ENCODE measurements around the gene CFAP20DC. TPM values are rescaled to one million over a fixed set of nuclear protein-coding genes. Genes with fewer than 3 reads are reported as not detected.

CFAP20DC gene
- total and polyA plus RNA-seq, 4 donors, result 0.98 to 2.1 (median 1.5) TPM

GRCh38 chr3:58723173-58723572, 326.7 kb downstream of the CFAP20DC start:
- Histone ChIP-seq H3K4me3 (ENCODE audit: low read depth in 1 of 3, low read length in 3 of 3) (no peak overlapping the region), H3K9me3 (ENCODE audit: control insufficient read depth in 4 of 4, low read length in 3 of 4) (peaks cover 0 to 2% (median 0%) of the 10 kb centered on the region in 4 donors), H3K36me3 (ENCODE audit: control insufficient read depth in 4 of 4, insufficient read depth in 3 of 4, low read depth in 1 of 4, low read length in 3 of 4) (no peaks in the 10 kb centered on the region), H3K27me3 (ENCODE audit: control insufficient read depth in 4 of 4, insufficient read depth in 4 of 4, low read length in 3 of 4) (no peaks in the 10 kb centered on the region), H3K4me1 (ENCODE audit: control insufficient read depth in 4 of 4, insufficient read depth in 4 of 4, low read length in 3 of 4) (no peaks in the 10 kb centered on the region), H3K27ac (ENCODE audit: low read depth in 1 of 2, low read length in 2 of 2) (no peak overlapping the region), H3K9ac (ENCODE audit: low read depth in 1 of 2, low read length in 2 of 2) (no peak overlapping the region)
- no peak for DNase-seq (ENCODE audit: low spot score)
- TF ChIP-seq, protein P1, sequence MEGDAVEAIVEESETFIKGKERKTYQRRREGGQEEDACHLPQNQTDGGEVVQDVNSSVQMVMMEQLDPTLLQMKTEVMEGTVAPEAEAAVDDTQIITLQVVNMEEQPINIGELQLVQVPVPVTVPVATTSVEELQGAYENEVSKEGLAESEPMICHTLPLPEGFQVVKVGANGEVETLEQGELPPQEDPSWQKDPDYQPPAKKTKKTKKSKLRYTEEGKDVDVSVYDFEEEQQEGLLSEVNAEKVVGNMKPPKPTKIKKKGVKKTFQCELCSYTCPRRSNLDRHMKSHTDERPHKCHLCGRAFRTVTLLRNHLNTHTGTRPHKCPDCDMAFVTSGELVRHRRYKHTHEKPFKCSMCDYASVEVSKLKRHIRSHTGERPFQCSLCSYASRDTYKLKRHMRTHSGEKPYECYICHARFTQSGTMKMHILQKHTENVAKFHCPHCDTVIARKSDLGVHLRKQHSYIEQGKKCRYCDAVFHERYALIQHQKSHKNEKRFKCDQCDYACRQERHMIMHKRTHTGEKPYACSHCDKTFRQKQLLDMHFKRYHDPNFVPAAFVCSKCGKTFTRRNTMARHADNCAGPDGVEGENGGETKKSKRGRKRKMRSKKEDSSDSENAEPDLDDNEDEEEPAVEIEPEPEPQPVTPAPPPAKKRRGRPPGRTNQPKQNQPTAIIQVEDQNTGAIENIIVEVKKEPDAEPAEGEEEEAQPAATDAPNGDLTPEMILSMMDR (IDR thresholded peaks at IDR 0.05; ENCODE audit: low read depth, low read length, missing input control), result no peak
- TF ChIP-seq YY1 (IDR thresholded peaks at IDR 0.05) (no peak), HNF4A (conservative IDR thresholded peaks at IDR 0.05) (no peak), RXRA (IDR thresholded peaks at IDR 0.05) (no peak), ZBTB33 (IDR thresholded peaks at IDR 0.05) (no peak), FOXA2 (IDR thresholded peaks at IDR 0.05) (no peak), EGR1 (IDR thresholded peaks at IDR 0.05; ENCODE audit: low read depth in 2 of 2) (no peak), TAF1 (conservative IDR thresholded peaks at IDR 0.05) (no peak), RAD21 (IDR thresholded peaks at IDR 0.05) (no peak), GABPA (IDR thresholded peaks at IDR 0.05 in 1 of 2, conservative IDR thresholded peaks at IDR 0.05 in 1 of 2) (no peak), HNF4G (IDR thresholded peaks at IDR 0.05) (no peak)
- TF ChIP-seq, protein P2, sequence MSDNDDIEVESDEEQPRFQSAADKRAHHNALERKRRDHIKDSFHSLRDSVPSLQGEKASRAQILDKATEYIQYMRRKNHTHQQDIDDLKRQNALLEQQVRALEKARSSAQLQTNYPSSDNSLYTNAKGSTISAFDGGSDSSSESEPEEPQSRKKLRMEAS (IDR thresholded peaks at IDR 0.05), result no peak
- TF ChIP-seq, protein P3, sequence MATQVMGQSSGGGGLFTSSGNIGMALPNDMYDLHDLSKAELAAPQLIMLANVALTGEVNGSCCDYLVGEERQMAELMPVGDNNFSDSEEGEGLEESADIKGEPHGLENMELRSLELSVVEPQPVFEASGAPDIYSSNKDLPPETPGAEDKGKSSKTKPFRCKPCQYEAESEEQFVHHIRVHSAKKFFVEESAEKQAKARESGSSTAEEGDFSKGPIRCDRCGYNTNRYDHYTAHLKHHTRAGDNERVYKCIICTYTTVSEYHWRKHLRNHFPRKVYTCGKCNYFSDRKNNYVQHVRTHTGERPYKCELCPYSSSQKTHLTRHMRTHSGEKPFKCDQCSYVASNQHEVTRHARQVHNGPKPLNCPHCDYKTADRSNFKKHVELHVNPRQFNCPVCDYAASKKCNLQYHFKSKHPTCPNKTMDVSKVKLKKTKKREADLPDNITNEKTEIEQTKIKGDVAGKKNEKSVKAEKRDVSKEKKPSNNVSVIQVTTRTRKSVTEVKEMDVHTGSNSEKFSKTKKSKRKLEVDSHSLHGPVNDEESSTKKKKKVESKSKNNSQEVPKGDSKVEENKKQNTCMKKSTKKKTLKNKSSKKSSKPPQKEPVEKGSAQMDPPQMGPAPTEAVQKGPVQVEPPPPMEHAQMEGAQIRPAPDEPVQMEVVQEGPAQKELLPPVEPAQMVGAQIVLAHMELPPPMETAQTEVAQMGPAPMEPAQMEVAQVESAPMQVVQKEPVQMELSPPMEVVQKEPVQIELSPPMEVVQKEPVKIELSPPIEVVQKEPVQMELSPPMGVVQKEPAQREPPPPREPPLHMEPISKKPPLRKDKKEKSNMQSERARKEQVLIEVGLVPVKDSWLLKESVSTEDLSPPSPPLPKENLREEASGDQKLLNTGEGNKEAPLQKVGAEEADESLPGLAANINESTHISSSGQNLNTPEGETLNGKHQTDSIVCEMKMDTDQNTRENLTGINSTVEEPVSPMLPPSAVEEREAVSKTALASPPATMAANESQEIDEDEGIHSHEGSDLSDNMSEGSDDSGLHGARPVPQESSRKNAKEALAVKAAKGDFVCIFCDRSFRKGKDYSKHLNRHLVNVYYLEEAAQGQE (IDR thresholded peaks at IDR 0.05), result no peak
- TF ChIP-seq, protein P4, sequence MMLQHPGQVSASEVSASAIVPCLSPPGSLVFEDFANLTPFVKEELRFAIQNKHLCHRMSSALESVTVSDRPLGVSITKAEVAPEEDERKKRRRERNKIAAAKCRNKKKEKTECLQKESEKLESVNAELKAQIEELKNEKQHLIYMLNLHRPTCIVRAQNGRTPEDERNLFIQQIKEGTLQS (IDR thresholded peaks at IDR 0.05), result no peak
- WGBS, result 77% methylated on average over 3 of the region's 3 CpGs

- Histone ChIP-seq H3K4me1 (ENCODE audit: control insufficient read depth in 4 of 4, insufficient read depth in 4 of 4, low read length in 3 of 4) (no peaks in the 10 kb centered on the region), H3K27ac (ENCODE audit: low read depth in 1 of 2, low read length in 2 of 2) (no peak overlapping the region), H3K36me3 (ENCODE audit: control insufficient read depth in 4 of 4, insufficient read depth in 3 of 4, low read depth in 1 of 4, low read length in 3 of 4) (no peaks in the 10 kb centered on the region), H3K4me3 (ENCODE audit: low read depth in 1 of 3, low read length in 3 of 3) (no peak overlapping the region), H3K27me3 (ENCODE audit: control insufficient read depth in 4 of 4, insufficient read depth in 4 of 4, low read length in 3 of 4) (no peaks in the 10 kb centered on the region), H3K9ac (ENCODE audit: low read depth in 1 of 2, low read length in 2 of 2) (no peak overlapping the region), H3K9me3 (ENCODE audit: control insufficient read depth in 4 of 4, low read length in 3 of 4) (peaks cover 0 to 2% (median 0%) of the 10 kb centered on the region in 4 donors)
- no peak for DNase-seq (ENCODE audit: low spot score)
- TF ChIP-seq, protein P2 (IDR thresholded peaks at IDR 0.05), result no peak
- TF ChIP-seq TAF1 (conservative IDR thresholded peaks at IDR 0.05) (no peak), HNF4G (IDR thresholded peaks at IDR 0.05) (no peak), SP1 (IDR thresholded peaks at IDR 0.05) (no peak), EGR1 (IDR thresholded peaks at IDR 0.05; ENCODE audit: low read depth in 2 of 2) (no peak), FOXA1 (IDR thresholded peaks at IDR 0.05) (no peak), RXRA (IDR thresholded peaks at IDR 0.05) (no peak), NR2F2 (IDR thresholded peaks at IDR 0.05) (no peak), YY1 (IDR thresholded peaks at IDR 0.05) (no peak)
- TF ChIP-seq, protein P3 (IDR thresholded peaks at IDR 0.05), result no peak
- TF ChIP-seq, protein P1 (IDR thresholded peaks at IDR 0.05; ENCODE audit: low read depth, low read length, missing input control), result no peak
- WGBS, result 59% methylated on average over 4 of the region's 4 CpGs
These were observed 327.3 kb downstream of the CFAP20DC start for GRCh38 chr3:58722561-58722960.
